ENCODE measurements around the gene UBR4. TPM values are rescaled to one million over a fixed set of nuclear protein-coding genes. Genes with fewer than 3 reads are reported as not detected.

Gene UBR4
- polyA plus RNA-seq, 2 of the 4 experiments (the other 2 are of a cell fraction): 55.8 to 74.3 TPM

DNA sequence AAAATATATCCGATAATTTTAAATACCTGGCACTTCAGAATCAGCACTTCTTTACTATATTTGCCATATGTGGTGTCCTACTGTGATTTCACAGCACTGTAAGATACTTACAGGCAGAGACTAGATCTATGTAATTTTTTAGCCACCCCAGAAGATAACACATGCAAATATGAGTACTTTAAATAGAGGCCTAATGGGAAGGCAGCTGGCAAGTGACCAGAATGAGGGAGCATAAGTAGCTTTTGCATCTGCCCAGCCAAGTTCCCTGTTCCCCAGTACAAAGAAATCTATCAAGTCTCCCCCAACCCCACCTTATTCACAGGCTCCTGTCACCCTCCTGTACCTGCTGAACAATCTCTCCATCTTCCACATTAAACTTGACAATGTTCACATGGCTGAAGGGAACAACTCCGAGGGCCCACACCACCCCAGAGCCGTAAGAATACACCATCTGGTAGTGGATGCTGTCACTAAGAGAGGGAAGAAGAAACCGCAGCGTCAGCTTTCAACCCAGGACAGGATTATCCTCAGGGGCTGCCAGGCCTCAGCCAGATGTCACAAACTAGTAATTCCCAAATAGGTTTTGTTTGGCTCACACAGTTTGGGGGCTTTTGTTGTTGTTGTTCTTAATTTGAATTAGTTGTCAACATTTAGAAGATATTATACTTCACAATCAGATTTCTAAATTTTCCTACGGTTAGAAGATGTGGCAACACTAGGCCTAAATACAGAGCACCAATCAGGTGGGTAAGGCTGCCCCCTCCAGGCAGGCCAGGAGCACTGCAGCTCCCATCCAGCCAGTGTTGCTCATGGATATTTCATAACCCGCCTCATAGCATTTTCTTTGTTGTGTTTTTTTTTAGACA lies 30.8 kb upstream of the UBR4 start:
- POLR2A ChIA-PET: no interaction called here
- TF ChIP-seq MAFK (IDR thresholded peaks at IDR 0.05; ENCODE audit: partially characterized antibody): peak; percentile 14
- peak; percentile 62 to 64 for TF ChIP-seq RAD21 (conservative IDR thresholded peaks at IDR 0.05 in 1 of 2, IDR thresholded peaks at IDR 0.05 in 1 of 2)
- no peak for TF ChIP-seq CHD4 (IDR thresholded peaks at IDR 0.05; ENCODE audit: borderline replicate concordance)
- TF ChIP-seq, protein P1, sequence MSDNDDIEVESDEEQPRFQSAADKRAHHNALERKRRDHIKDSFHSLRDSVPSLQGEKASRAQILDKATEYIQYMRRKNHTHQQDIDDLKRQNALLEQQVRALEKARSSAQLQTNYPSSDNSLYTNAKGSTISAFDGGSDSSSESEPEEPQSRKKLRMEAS (IDR thresholded peaks at IDR 0.05): no peak
- TF ChIP-seq, protein P2, sequence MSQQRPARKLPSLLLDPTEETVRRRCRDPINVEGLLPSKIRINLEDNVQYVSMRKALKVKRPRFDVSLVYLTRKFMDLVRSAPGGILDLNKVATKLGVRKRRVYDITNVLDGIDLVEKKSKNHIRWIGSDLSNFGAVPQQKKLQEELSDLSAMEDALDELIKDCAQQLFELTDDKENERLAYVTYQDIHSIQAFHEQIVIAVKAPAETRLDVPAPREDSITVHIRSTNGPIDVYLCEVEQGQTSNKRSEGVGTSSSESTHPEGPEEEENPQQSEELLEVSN (IDR thresholded peaks at IDR 0.05; ENCODE audit: borderline replicate concordance, low read depth): no peak
- peak; percentile 47 to 69; a peak in 3 of 4 replicates for TF ChIP-seq CEBPB (IDR thresholded peaks at IDR 0.05)
- TF ChIP-seq, protein P3, sequence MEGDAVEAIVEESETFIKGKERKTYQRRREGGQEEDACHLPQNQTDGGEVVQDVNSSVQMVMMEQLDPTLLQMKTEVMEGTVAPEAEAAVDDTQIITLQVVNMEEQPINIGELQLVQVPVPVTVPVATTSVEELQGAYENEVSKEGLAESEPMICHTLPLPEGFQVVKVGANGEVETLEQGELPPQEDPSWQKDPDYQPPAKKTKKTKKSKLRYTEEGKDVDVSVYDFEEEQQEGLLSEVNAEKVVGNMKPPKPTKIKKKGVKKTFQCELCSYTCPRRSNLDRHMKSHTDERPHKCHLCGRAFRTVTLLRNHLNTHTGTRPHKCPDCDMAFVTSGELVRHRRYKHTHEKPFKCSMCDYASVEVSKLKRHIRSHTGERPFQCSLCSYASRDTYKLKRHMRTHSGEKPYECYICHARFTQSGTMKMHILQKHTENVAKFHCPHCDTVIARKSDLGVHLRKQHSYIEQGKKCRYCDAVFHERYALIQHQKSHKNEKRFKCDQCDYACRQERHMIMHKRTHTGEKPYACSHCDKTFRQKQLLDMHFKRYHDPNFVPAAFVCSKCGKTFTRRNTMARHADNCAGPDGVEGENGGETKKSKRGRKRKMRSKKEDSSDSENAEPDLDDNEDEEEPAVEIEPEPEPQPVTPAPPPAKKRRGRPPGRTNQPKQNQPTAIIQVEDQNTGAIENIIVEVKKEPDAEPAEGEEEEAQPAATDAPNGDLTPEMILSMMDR (IDR thresholded peaks at IDR 0.05): peak; percentile 64
- no peak for TF ChIP-seq POLR2AphosphoS2 (conservative IDR thresholded peaks at IDR 0.05; ENCODE audit: low read length)
- TF ChIP-seq, protein P4, sequence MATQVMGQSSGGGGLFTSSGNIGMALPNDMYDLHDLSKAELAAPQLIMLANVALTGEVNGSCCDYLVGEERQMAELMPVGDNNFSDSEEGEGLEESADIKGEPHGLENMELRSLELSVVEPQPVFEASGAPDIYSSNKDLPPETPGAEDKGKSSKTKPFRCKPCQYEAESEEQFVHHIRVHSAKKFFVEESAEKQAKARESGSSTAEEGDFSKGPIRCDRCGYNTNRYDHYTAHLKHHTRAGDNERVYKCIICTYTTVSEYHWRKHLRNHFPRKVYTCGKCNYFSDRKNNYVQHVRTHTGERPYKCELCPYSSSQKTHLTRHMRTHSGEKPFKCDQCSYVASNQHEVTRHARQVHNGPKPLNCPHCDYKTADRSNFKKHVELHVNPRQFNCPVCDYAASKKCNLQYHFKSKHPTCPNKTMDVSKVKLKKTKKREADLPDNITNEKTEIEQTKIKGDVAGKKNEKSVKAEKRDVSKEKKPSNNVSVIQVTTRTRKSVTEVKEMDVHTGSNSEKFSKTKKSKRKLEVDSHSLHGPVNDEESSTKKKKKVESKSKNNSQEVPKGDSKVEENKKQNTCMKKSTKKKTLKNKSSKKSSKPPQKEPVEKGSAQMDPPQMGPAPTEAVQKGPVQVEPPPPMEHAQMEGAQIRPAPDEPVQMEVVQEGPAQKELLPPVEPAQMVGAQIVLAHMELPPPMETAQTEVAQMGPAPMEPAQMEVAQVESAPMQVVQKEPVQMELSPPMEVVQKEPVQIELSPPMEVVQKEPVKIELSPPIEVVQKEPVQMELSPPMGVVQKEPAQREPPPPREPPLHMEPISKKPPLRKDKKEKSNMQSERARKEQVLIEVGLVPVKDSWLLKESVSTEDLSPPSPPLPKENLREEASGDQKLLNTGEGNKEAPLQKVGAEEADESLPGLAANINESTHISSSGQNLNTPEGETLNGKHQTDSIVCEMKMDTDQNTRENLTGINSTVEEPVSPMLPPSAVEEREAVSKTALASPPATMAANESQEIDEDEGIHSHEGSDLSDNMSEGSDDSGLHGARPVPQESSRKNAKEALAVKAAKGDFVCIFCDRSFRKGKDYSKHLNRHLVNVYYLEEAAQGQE (IDR thresholded peaks at IDR 0.05): no peak
- TF ChIP-seq SMC3 (IDR thresholded peaks at IDR 0.05): 0 out of 3 replicates have a peak, but pooled peaks have one; percentile 17

DNA sequence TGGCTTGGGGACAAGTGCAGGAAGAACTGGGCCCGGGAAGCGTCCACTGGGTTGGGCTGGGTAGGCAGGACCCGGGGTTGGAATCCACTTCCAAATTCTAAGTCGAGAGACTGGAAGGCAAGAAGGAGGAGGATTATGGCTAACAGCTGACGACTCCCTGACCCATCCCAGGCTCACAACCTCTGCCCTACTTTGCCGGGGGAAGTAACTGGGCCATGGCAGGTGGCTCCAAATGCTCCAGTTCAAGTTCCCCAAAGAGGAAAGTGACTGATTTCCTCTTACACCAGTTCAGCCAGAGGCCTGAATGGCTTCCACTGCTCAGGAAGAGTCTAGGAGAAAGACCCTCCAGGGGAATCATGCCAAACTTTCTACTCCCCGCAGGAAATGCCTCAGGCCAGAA lies 29.8 kb upstream of the UBR4 start:
- H3K4me1 ChIP-seq: no peaks in the 10 kb centered on the region
- WGBS (ENCODE audit: missing lambda C conversion rate): 84% methylated on average over 7 of the region's 7 CpGs
- H3K4me3 ChIP-seq: no peak overlapping the region
- ATAC-seq: no peak
- H3K4me2 ChIP-seq: no peak overlapping the region
- no peak for DNase-seq (ENCODE audit: low read depth in 1 of 2, low spot score in 1 of 2)
- no peak overlapping the region for H3K27ac ChIP-seq
- ChIA-PET POLR2A (no interaction called here), CTCF (interaction anchor here (0.7 to 2.1 kb wide), 9 partner anchors 8 to 136 kb away, joined by 3 to 9 read pairs (median 5); partner anchors contain the start of genes EMC1, MRTO4 and UBR4)
- TF ChIP-seq, protein P5, sequence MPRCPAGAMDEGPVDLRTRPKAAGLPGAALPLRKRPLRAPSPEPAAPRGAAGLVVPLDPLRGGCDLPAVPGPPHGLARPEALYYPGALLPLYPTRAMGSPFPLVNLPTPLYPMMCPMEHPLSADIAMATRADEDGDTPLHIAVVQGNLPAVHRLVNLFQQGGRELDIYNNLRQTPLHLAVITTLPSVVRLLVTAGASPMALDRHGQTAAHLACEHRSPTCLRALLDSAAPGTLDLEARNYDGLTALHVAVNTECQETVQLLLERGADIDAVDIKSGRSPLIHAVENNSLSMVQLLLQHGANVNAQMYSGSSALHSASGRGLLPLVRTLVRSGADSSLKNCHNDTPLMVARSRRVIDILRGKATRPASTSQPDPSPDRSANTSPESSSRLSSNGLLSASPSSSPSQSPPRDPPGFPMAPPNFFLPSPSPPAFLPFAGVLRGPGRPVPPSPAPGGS (IDR thresholded peaks at IDR 0.05): no peak
- TF ChIP-seq, protein P3 (IDR thresholded peaks at IDR 0.05): no peak
- TF ChIP-seq NPAS2 (CRISPR knock-in tag; IDR thresholded peaks at IDR 0.05; ENCODE audit: borderline replicate concordance): no peak
- TF ChIP-seq, protein P1 (IDR thresholded peaks at IDR 0.05): no peak
- TF ChIP-seq TFCP2L1 (CRISPR knock-in tag; IDR thresholded peaks at IDR 0.05): no peak
- TF ChIP-seq, protein P4 (IDR thresholded peaks at IDR 0.05): no peak
- no peak for TF ChIP-seq CHD4 (IDR thresholded peaks at IDR 0.05; ENCODE audit: borderline replicate concordance)
- FAIRE-seq: no peak
- H3K9me3 ChIP-seq: no peaks in the 10 kb centered on the region

More for the DNA sequence above, 30.8 kb upstream of the UBR4 start:
- FAIRE-seq (no peak), DNase-seq (ENCODE audit: low read depth in 1 of 2, low spot score in 1 of 2) (peak; percentile 63 to 82), ATAC-seq (peak; percentile 95)
- no peak overlapping the region for H3K4me2 ChIP-seq
- CTCF ChIA-PET: interaction anchor here (0.8 to 2.1 kb wide), 22 partner anchors 9 to 229 kb away, joined by 3 to 12 read pairs (median 4); partner anchors contain the start of genes EMC1, MRTO4 and UBR4
- 74% methylated on average over 7 of the region's 7 CpGs for WGBS (ENCODE audit: missing lambda C conversion rate)
- no peaks in the 10 kb centered on the region for H3K4me1 ChIP-seq
- H3K27ac ChIP-seq: no peak overlapping the region
- no peak overlapping the region for H3K4me3 ChIP-seq
- H3K9me3 ChIP-seq: no peaks in the 10 kb centered on the region
